Nephron progenitor cell (in vitro differentiated cells): ENCODE measurements around the gene OLFML2A.

Source experiments
- DNase-seq: peaks from one replicate; pipeline ENCODE4 v3.0.0; 2021
- H3K27ac Mint-ChIP-seq: 2 replicates; pipeline ENCODE4 v1.8.0; 2021; ENCODE audit warnings: mild to moderate bottlenecking, moderate library complexity, mixed read lengths
- H3K27me3 Mint-ChIP-seq: 2 replicates; pipeline ENCODE4 v1.8.0; 2021; ENCODE audit warnings: mild to moderate bottlenecking, low read depth, mixed read lengths; ENCODE audit not compliant: poor library complexity
- H3K36me3 Mint-ChIP-seq: 2 replicates; pipeline ENCODE4 v1.8.0; 2021; ENCODE audit warnings: low read depth, mixed read lengths
- H3K4me1 Mint-ChIP-seq: 2 replicates; pipeline ENCODE4 v1.8.0; 2021; ENCODE audit warnings: mixed read lengths
- H3K4me3 Mint-ChIP-seq: 2 replicates; pipeline ENCODE4 v1.8.0; 2021; ENCODE audit warnings: mild to moderate bottlenecking, moderate library complexity, mixed read lengths
- H3K9me3 Mint-ChIP-seq: 2 replicates; pipeline ENCODE4 v1.8.0; 2021; ENCODE audit warnings: mild to moderate bottlenecking, moderate library complexity, mixed read lengths
- CTCF ChIP-seq: fragments of 200-600 bp; sonication (generic); IDR thresholded peaks from 2 replicates; pipeline ENCODE4 v1.5.0; 2021; ENCODE audit warnings: antibody characterized with exemption

Gene OLFML2A

GRCh38 chr9:124849801-124850200 is 72.9 kb downstream of the OLFML2A start:
- Mint-ChIP-seq H3K4me1 (peaks cover 20% of the 10 kb centered on the region), H3K9me3 (no peaks in the 10 kb centered on the region), H3K4me3 (no peak overlapping the region), H3K36me3 (no peaks in the 10 kb centered on the region), H3K27ac (peak overlapping the region; percentile 42), H3K27me3 (peaks cover 7% of the 10 kb centered on the region)
- TF ChIP-seq CTCF: no peak
- DNase-seq: no peak

GRCh38 chr9:124852121-124852828 is 75.3 kb downstream of the OLFML2A start:
- DNase-seq: no peak
- Mint-ChIP-seq H3K4me3 (peak overlapping the region; percentile 71), H3K27me3 (peaks cover 7% of the 10 kb centered on the region), H3K9me3 (no peaks in the 10 kb centered on the region), H3K4me1 (peaks cover 16% of the 10 kb centered on the region), H3K36me3 (no peaks in the 10 kb centered on the region), H3K27ac (no peak overlapping the region)
- TF ChIP-seq CTCF: no peak

GRCh38 chr9:124852829-124853531 is 76.0 kb downstream of the OLFML2A start, which contains the start of gene WDR38:
Gene WDR38 (plus strand): TSS chr9:124853460. CDS start chr9:124853532, 72 bp downstream.
- TF ChIP-seq CTCF: peak; percentile 98
- no peak within 1 kb of the TSS for H3K27ac Mint-ChIP-seq
- H3K4me1 Mint-ChIP-seq: peaks cover 16% of the 10 kb centered on the region
- H3K9me3 Mint-ChIP-seq: no peaks in the 10 kb centered on the region
- H3K4me3 Mint-ChIP-seq: peak within 1 kb of the TSS; percentile 71
- peak; percentile 85 for DNase-seq
- peaks cover 2% of the 10 kb centered on the region for H3K27me3 Mint-ChIP-seq
- H3K36me3 Mint-ChIP-seq: peaks cover 7% of the 10 kb centered on the region

- DNase-seq: no peak
- Mint-ChIP-seq H3K4me3 (peak overlapping the region; percentile 47), H3K27me3 (peaks cover 2% of the 10 kb centered on the region), H3K4me1 (peaks cover 16% of the 10 kb centered on the region), H3K9me3 (no peaks in the 10 kb centered on the region), H3K27ac (no peak overlapping the region), H3K36me3 (peaks cover 11% of the 10 kb centered on the region)
- no peak for TF ChIP-seq CTCF
These were observed 76.7 kb downstream of the OLFML2A start for GRCh38 chr9:124853605-124854143.

- Mint-ChIP-seq H3K27me3 (peaks cover 2% of the 10 kb centered on the region), H3K4me3 (no peak overlapping the region), H3K27ac (no peak overlapping the region), H3K36me3 (peaks cover 16% of the 10 kb centered on the region), H3K4me1 (peaks cover 19% of the 10 kb centered on the region), H3K9me3 (no peaks in the 10 kb centered on the region)
- no peak for TF ChIP-seq CTCF
- DNase-seq: no peak
These were observed 77.2 kb downstream of the OLFML2A start for GRCh38 chr9:124854161-124854560.
